Epithelial cell of proximal tubule (primary cell): Measurements from ENCODE around the gene DDX3X. TPM values are rescaled to one million over a fixed set of nuclear protein-coding genes. Genes with fewer than 3 reads are reported as not detected.

Experiments used
- DNase-seq: peaks from one replicate; pipeline ENCODE4 v3.0.0-alpha.2; 2011; ENCODE audit warnings: low read depth
- H3K4me3 ChIP-seq: 2 replicates; pipeline ENCODE4 v1.5.1; 2011; ENCODE audit warnings: low read depth, mild to moderate bottlenecking, low read length
- total RNA-seq: library from RNA; depleted of rRNA; stranded (reverse); fragments of >200 nt; gene quantifications from 2 replicates; pipeline ENCODE4 v1.2.3, GENCODE V29; 2015
- TF ChIP-seq, protein P1 (sequence below): conservative IDR thresholded peaks from 2 replicates; pipeline ENCODE4 v1.5.1; 2012; ENCODE audit warnings: low read depth, mild to moderate bottlenecking, low read length

DDX3X gene
- total RNA-seq, 1 donor from 2014 or later = 87.6 TPM

DNA sequence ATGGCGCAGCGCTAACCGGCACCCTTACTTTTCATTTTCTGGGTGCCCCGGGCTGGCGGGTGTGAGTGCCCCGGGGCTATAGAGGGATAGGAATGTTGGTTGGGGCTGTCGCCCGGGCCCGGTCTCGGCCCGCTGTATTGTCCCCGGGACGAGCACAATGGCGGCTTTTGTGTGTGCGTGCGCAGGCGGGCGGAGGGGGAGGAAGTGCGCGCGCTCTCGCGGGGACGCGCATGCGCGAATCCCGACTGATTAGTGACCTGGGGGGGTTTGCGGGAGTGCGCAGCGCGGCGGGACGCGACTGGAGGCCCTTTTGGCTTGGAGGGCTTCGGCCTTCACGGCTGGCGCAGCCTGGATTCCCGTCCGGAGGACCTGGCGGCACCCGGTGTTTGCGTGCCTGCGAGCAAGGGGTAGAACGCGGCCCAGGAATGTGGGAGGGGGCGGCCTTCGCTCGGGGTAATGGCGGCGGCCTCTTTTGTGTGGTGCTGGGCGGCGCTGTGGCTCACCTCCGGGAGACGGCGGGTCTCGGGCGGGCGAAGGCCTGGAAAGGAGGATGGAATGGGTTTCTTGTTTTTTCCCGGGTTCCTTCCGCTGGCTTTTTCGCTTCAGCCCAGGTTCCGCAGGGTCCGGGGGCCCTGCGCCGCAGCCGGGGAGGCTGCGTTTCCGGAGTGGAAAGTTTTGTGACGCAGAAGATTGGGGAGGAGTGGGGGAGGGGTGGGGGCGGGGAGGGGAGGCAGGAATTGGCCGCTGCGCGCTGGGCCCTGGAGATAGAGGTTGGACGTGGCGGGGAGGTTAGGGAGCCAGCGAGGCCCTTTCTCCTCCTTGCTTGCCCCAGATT, 618 bp downstream of the DDX3X start:
- no peak for DNase-seq
- peak overlapping the region; percentile 94 for H3K4me3 ChIP-seq
- TF ChIP-seq, protein P1, sequence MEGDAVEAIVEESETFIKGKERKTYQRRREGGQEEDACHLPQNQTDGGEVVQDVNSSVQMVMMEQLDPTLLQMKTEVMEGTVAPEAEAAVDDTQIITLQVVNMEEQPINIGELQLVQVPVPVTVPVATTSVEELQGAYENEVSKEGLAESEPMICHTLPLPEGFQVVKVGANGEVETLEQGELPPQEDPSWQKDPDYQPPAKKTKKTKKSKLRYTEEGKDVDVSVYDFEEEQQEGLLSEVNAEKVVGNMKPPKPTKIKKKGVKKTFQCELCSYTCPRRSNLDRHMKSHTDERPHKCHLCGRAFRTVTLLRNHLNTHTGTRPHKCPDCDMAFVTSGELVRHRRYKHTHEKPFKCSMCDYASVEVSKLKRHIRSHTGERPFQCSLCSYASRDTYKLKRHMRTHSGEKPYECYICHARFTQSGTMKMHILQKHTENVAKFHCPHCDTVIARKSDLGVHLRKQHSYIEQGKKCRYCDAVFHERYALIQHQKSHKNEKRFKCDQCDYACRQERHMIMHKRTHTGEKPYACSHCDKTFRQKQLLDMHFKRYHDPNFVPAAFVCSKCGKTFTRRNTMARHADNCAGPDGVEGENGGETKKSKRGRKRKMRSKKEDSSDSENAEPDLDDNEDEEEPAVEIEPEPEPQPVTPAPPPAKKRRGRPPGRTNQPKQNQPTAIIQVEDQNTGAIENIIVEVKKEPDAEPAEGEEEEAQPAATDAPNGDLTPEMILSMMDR = no peak

DNA sequence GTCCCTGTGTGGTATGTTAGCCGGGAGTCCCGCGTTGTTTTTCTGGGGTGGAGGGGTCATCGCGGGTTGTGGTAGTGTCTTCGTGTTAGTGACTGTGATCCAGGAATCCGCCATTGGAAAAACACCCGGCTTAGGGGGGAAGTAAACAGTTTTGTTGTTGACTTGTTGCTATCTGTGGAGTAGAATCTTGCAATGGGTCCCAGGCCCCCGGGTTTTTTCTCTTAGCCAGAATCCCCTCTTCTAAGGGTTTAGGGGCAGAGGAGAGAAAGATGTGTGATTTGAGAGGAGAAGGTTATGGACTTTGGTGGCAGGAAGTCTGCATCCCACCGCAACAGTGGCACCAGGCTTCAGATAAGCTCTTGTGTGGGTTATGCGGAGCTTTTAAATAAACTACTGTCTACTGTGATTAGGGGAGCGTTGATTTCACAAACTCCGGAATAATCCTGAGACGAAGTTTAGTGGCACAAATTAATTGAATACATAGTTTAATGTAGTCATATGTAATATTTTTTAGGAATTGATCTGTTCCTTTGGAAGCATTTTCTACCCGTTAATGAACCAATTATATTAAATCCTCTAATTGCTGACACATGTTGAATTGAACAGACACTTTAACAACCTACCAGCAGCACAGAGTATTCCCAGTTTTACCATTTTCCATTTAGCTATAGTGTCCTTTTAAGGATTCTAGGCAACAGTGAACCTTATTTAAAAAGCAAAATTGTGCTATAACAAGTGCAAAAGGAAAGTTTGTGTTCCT, 1.4 kb downstream of the DDX3X start:
- TF ChIP-seq, protein P1 = no peak
- peak overlapping the region; percentile 94 for H3K4me3 ChIP-seq
- DNase-seq = no peak

DNA sequence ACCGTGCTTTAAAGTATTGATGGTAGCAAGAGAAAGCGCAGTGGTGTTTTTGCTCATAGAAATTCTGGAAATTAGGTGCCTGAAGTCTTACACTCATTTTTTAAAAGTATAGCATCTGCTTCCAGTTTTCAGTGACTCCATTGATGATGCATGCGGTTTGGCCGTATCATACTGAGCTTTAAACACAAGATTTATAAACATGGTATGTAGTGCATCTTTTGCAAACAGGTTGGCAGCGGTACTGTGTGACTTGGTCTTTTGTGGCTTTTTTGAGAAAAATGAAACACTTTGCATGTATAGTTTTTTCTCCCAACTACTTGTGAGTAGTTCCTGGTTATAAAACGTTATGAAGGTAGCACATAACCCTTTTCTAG, 2.0 kb downstream of the DDX3X start:
- peak overlapping the region; percentile 94 for H3K4me3 ChIP-seq
- TF ChIP-seq, protein P1 = no peak
- DNase-seq = no peak

DNA sequence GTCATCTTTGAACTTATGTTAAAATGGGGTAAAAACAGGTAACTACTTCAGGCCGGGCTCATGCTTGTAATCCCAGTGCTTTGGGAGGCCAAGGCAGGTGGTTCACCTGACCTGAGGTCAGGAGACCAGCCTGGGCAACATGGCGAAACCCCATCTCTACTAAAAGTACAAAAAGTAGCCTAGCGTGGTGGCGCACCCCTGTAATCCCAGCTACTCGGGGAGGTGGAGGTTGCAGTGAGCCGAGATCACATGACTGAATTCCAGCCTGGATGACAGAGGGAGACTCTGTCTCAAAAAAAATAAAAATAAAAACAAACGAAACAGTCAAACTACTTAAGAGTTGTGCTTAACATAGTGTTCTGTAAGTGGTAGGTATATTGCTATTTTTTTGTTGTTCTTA, 2.5 kb downstream of the DDX3X start:
- TF ChIP-seq, protein P1 = no peak
- DNase-seq = no peak
- peak overlapping the region; percentile 94 for H3K4me3 ChIP-seq

DNA sequence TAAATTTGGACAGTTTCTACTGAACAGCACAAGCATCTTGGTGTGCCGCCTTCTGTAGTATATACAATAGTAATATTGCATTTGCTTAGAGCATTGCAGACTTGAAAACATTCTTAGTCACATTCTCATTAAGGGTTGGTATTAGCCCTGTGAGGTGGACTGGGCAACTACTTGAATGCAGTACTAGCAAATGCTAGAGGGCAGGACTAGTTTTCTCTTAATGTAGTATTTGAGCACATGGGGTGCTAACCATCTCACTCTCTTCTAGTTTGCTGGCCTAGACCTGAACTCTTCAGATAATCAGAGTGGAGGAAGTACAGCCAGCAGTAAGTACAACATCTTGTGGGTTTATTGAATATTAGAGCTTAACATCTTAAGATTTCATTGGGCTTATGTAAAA, 3.2 kb downstream of the DDX3X start:
- TF ChIP-seq, protein P1 = no peak
- peak overlapping the region; percentile 94 for H3K4me3 ChIP-seq
- DNase-seq = no peak

DNA sequence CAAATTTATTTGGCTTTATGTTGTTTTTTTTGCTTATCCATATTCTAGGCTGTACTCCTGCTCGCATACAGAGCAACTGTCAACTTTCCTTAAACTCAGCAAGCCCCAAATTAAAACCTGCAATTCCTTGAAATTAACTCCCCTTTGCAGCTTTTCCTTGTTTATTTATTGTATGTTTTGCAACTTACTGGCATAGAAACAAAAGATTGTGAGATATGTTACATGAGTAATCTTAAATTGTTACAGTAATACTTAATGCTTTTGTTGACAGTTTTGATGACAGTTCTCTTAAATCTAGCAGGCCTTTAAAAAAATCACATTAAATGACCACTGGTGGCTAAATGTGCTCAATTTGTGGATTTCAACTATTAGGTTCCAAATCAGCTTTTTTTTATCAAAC, 4.5 kb downstream of the DDX3X start:
- no peak overlapping the region for H3K4me3 ChIP-seq
- TF ChIP-seq, protein P1 = no peak
- no peak for DNase-seq
